Cardiac muscle cell (in vitro differentiated cells and primary cell): ENCODE measurements around the gene CCDC92B. TPM values are rescaled to one million over a fixed set of nuclear protein-coding genes. Genes with fewer than 3 reads are reported as not detected.
A peak's percentile ranks its signal among the peaks of the same experiment; 100 is the strongest.

ENCODE experiments used
- DNase-seq, 2 donors: peaks; one replicate each; pipeline versions ENCODE4 v3.0.0 to v3.0.0-alpha.2; 2010 to 2017; ENCODE audit warnings: low read depth in 1 of 2, low spot score in 1 of 2
- H3K27ac ChIP-seq: fragments of 200-600 bp; sonication (generic); 2 replicates; pipeline ENCODE4 v1.5.1; 2016
- H3K27me3 ChIP-seq: fragments of 200-600 bp; sonication (generic); 2 replicates; pipeline ENCODE4 v1.6.0; 2016; ENCODE audit warnings: control low read depth
- H3K36me3 ChIP-seq: fragments of 200-600 bp; sonication (generic); 2 replicates; pipeline ENCODE4 v1.5.1; 2016; ENCODE audit warnings: control low read depth
- H3K4me1 ChIP-seq: fragments of 200-600 bp; sonication (generic); 2 replicates; pipeline ENCODE4 v1.8.1; 2017; ENCODE audit warnings: low read depth, mild to moderate bottlenecking, mixed run types
- H3K4me3 ChIP-seq: fragments of 200-600 bp; sonication (generic); 2 replicates; pipeline ENCODE4 v1.5.1; 2016; ENCODE audit warnings: mild to moderate bottlenecking
- H3K9me3 ChIP-seq: fragments of 200-600 bp; sonication (generic); 2 replicates; pipeline ENCODE4 v1.5.1; 2017; ENCODE audit warnings: low read depth, mild to moderate bottlenecking, control low read depth
- CTCF ChIP-seq: IDR thresholded peaks from 2 replicates; pipeline ENCODE4 v1.5.1; 2012; ENCODE audit warnings: low read depth, mild to moderate bottlenecking, low read length
- polyA plus RNA-seq: library from polyadenylated mRNA; unstranded; fragments of >200 nt; fragmentation: Nextera tagmentation; extraction: Ambion mirVana; gene quantifications from 2 replicates; pipeline ENCODE4 v1.2.1, GENCODE V29; 2016
- total RNA-seq: library from RNA; depleted of rRNA; stranded (reverse); fragments of >200 nt; gene quantifications from 2 replicates; pipeline ENCODE4 v1.2.3, GENCODE V29; 2016

Gene CCDC92B
- total and polyA plus RNA-seq, 2 experiments from 2014 or later = 0.33 to 0.35 TPM

GRCh38 chr17:2780931-2781454 lies 31.5 kb upstream of the CCDC92B start:
- Histone ChIP-seq H3K27me3 (peaks cover 21% of the 10 kb centered on the region), H3K36me3 (no peaks in the 10 kb centered on the region), H3K9me3 (no peaks in the 10 kb centered on the region), H3K27ac (no peak overlapping the region), H3K4me3 (no peak overlapping the region), H3K4me1 (no peaks in the 10 kb centered on the region)
- no peak for TF ChIP-seq CTCF
- DNase-seq = no peak

DNA sequence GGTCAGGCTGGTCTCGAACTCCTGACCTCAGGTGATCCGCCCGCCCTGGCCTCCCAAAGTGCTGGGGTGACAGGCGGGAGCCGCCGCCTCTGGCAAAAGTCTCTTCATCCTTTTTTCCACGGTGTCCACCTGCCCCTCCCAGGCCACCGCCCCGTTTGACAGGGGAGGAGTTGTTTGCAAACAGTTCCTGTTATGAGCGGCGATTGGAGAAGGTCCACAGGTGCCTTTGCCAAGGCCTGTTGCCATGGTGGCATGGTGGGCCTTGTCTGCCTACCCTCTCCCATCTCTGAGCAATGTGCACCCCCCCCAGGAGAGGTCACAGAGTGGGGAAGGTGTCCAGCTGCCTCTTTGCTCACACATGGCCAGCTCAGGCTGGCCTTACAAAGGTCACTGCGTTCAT lies 30.8 kb upstream of the CCDC92B start:
- H3K4me3 ChIP-seq = no peak overlapping the region
- H3K36me3 ChIP-seq = no peaks in the 10 kb centered on the region
- TF ChIP-seq CTCF = no peak
- H3K27ac ChIP-seq = no peak overlapping the region
- no peaks in the 10 kb centered on the region for H3K9me3 ChIP-seq
- H3K4me1 ChIP-seq = no peaks in the 10 kb centered on the region
- DNase-seq = no peak
- peaks cover 28% of the 10 kb centered on the region for H3K27me3 ChIP-seq

DNA sequence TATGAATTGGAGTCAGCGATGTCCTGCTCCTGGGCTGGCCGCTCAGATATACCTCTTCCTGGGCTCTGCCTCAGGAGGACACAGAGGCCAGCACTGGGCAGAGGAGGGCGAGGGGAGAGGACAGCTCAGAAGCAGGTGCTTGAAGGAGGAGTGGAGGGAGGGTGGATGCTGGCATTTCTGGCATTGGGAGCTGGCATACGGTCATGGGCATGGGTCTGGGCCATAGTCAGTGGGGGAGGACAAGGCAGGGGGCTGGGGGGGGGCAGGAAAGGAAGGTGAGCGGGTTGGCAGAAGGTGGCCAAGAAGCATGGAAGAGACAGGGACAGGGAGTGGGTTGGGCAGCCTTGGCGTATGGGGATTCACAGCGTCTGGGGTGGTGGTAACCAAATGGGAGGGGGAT lies 30.1 kb upstream of the CCDC92B start:
- Histone ChIP-seq H3K27ac (no peak overlapping the region), H3K27me3 (peaks cover 28% of the 10 kb centered on the region), H3K9me3 (no peaks in the 10 kb centered on the region), H3K4me3 (no peak overlapping the region), H3K36me3 (no peaks in the 10 kb centered on the region), H3K4me1 (no peaks in the 10 kb centered on the region)
- no peak for DNase-seq
- TF ChIP-seq CTCF = no peak

- Histone ChIP-seq H3K9me3 (no peaks in the 10 kb centered on the region), H3K27ac (no peak overlapping the region), H3K4me1 (no peaks in the 10 kb centered on the region), H3K4me3 (no peak overlapping the region), H3K36me3 (no peaks in the 10 kb centered on the region), H3K27me3 (peaks cover 28% of the 10 kb centered on the region)
- DNase-seq = no peak
- no peak for TF ChIP-seq CTCF
These were observed 29.0 kb upstream of the CCDC92B start for GRCh38 chr17:2778489-2778888.

- Histone ChIP-seq H3K36me3 (no peaks in the 10 kb centered on the region), H3K4me3 (peak overlapping the region; percentile 51), H3K9me3 (no peaks in the 10 kb centered on the region), H3K27ac (no peak overlapping the region), H3K27me3 (peaks cover 28% of the 10 kb centered on the region), H3K4me1 (no peaks in the 10 kb centered on the region)
- TF ChIP-seq CTCF = no peak
- DNase-seq = no peak
These were observed 27.9 kb upstream of the CCDC92B start for GRCh38 chr17:2777242-2777867.
